HEK293T (cell line): ENCODE measurements around the gene AKR1C3.

Experiments
- ELF4 ChIP-seq: fragments of 450-650 bp; IDR thresholded peaks from 2 replicates; pipeline ENCODE4 v1.6.1; 2017; ENCODE audit warnings: antibody characterized with exemption
- FOXA1 ChIP-seq: fragments of 450-650 bp; IDR thresholded peaks from 2 replicates; pipeline ENCODE4 v1.6.1; 2016; ENCODE audit warnings: mild to moderate bottlenecking
- FOXK2 ChIP-seq: fragments of 450-650 bp; IDR thresholded peaks from 2 replicates; pipeline ENCODE4 v1.6.1; 2016; ENCODE audit warnings: mild to moderate bottlenecking
- FOXM1 ChIP-seq: fragments of 450-650 bp; IDR thresholded peaks from 2 replicates; pipeline ENCODE4 v1.6.1; 2017; ENCODE audit warnings: mild to moderate bottlenecking, borderline replicate concordance
- HDGF ChIP-seq: fragments of 450-650 bp; IDR thresholded peaks from 2 replicates; pipeline ENCODE4 v1.6.1; 2017; ENCODE audit warnings: antibody characterized with exemption, borderline replicate concordance
- L3MBTL2 ChIP-seq: fragments of 450-650 bp; conservative IDR thresholded peaks from 2 replicates; pipeline ENCODE4 v1.6.1; 2016; ENCODE audit warnings: mild to moderate bottlenecking
- LEF1 ChIP-seq: fragments of 450-650 bp; IDR thresholded peaks from 2 replicates; pipeline ENCODE4 v1.6.1; 2017; ENCODE audit warnings: mild to moderate bottlenecking, borderline replicate concordance
- NFRKB ChIP-seq: fragments of 450-650 bp; IDR thresholded peaks from 2 replicates; pipeline ENCODE4 v1.6.1; 2016; ENCODE audit warnings: mild to moderate bottlenecking, moderate library complexity
- SP1 ChIP-seq: fragments of 450-650 bp; IDR thresholded peaks from 2 replicates; pipeline ENCODE4 v1.6.1; 2017
- SUZ12 ChIP-seq: fragments of 450-650 bp; IDR thresholded peaks from 2 replicates; pipeline ENCODE4 v1.6.1; 2016; ENCODE audit warnings: mild to moderate bottlenecking
- TARDBP ChIP-seq: fragments of 450-650 bp; IDR thresholded peaks from 2 replicates; pipeline ENCODE4 v1.6.1; 2016
- ZNF384 ChIP-seq: fragments of 450-650 bp; IDR thresholded peaks from 2 replicates; pipeline ENCODE4 v1.6.1; 2016
- TF ChIP-seq, protein P1 (sequence below): fragments of 450-650 bp; IDR thresholded peaks from 2 replicates; pipeline ENCODE4 v1.6.1; 2016

DNA sequence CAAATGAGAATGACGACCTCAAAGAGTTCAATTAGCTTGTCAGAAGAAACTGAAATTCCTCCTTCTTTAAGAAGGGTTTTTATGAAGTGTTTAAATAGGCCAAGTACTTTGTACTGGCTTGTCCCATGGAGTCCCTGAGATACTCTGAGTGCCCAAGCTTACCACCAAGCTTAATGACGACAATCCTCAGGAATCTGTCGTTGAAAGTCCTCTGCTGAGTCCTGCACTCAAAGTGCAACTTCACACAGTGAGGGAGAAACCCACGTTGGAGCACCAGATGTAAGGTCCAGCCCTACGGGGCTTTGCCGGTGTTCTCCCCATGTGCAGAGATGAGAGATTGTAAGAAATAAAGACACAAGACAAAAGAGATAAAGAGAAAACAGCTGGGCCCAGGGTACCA is 47.8 kb upstream of the AKR1C3 start:
- TF ChIP-seq LEF1 (no peak), NFRKB (no peak), L3MBTL2 (no peak), SUZ12 (no peak), ZNF384 (no peak), FOXM1 (no peak), SP1 (no peak), ELF4 (no peak), HDGF (no peak), TARDBP (no peak), FOXK2 (no peak), FOXA1 (no peak)
- TF ChIP-seq, protein P1, sequence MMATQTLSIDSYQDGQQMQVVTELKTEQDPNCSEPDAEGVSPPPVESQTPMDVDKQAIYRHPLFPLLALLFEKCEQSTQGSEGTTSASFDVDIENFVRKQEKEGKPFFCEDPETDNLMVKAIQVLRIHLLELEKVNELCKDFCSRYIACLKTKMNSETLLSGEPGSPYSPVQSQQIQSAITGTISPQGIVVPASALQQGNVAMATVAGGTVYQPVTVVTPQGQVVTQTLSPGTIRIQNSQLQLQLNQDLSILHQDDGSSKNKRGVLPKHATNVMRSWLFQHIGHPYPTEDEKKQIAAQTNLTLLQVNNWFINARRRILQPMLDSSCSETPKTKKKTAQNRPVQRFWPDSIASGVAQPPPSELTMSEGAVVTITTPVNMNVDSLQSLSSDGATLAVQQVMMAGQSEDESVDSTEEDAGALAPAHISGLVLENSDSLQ: no peak
